Activated naive CD8-positive, alpha-beta T cell (primary cell): ENCODE results near the gene GPC4.

ENCODE experiments used
- H3K27ac Mint-ChIP-seq: one replicate; pipeline ENCODE4 v1.8.0; 2021; ENCODE audit warnings: mixed read lengths
- H3K27me3 Mint-ChIP-seq: one replicate; pipeline ENCODE4 v1.8.0; 2021; ENCODE audit warnings: mixed read lengths
- H3K36me3 Mint-ChIP-seq: one replicate; pipeline ENCODE4 v1.8.0; 2021; ENCODE audit warnings: mixed read lengths
- H3K4me1 Mint-ChIP-seq: one replicate; pipeline ENCODE4 v1.8.0; 2021; ENCODE audit warnings: low read depth, mixed read lengths
- H3K4me3 Mint-ChIP-seq: one replicate; pipeline ENCODE4 v1.8.0; 2021; ENCODE audit warnings: mild to moderate bottlenecking, mixed read lengths
- H3K9me3 Mint-ChIP-seq: one replicate; pipeline ENCODE4 v1.8.0; 2021; ENCODE audit warnings: low read depth, mixed read lengths

The GPC4 gene

GRCh38 chrX:133273180-133273579 lies 142.1 kb downstream of the GPC4 start:
- no peaks in the 10 kb centered on the region for H3K4me1 Mint-ChIP-seq

GRCh38 chrX:133269168-133269567 lies 146.1 kb downstream of the GPC4 start:
- H3K36me3 Mint-ChIP-seq, result no peaks in the 10 kb centered on the region

More at GRCh38 chrX:133273180-133273579, 142.1 kb downstream of the GPC4 start:
- Mint-ChIP-seq H3K27me3 (peaks cover 2% of the 10 kb centered on the region), H3K27ac (no peak overlapping the region), H3K36me3 (no peaks in the 10 kb centered on the region), H3K9me3 (no peaks in the 10 kb centered on the region), H3K4me3 (no peak overlapping the region)

GRCh38 chrX:133267621-133268020 lies 147.7 kb downstream of the GPC4 start:
- no peaks in the 10 kb centered on the region for H3K4me1 Mint-ChIP-seq
- H3K27ac Mint-ChIP-seq, result no peak overlapping the region
- no peaks in the 10 kb centered on the region for H3K9me3 Mint-ChIP-seq
- H3K4me3 Mint-ChIP-seq, result no peak overlapping the region
- no peaks in the 10 kb centered on the region for H3K36me3 Mint-ChIP-seq
- H3K27me3 Mint-ChIP-seq, result peaks cover 2% of the 10 kb centered on the region

More at GRCh38 chrX:133269168-133269567, 146.1 kb downstream of the GPC4 start:
- H3K4me1 Mint-ChIP-seq, result no peaks in the 10 kb centered on the region
- H3K27ac Mint-ChIP-seq, result no peak overlapping the region
- H3K4me3 Mint-ChIP-seq, result no peak overlapping the region
- no peaks in the 10 kb centered on the region for H3K9me3 Mint-ChIP-seq
- H3K27me3 Mint-ChIP-seq, result peaks cover 2% of the 10 kb centered on the region

- Mint-ChIP-seq H3K27ac (no peak overlapping the region), H3K4me1 (no peaks in the 10 kb centered on the region), H3K4me3 (no peak overlapping the region), H3K9me3 (no peaks in the 10 kb centered on the region), H3K36me3 (no peaks in the 10 kb centered on the region), H3K27me3 (peaks cover 2% of the 10 kb centered on the region)
These were observed 150.0 kb downstream of the GPC4 start for GRCh38 chrX:133265331-133265730.

GRCh38 chrX:133258481-133258880 lies 156.8 kb downstream of the GPC4 start:
- Mint-ChIP-seq H3K27ac (no peak overlapping the region), H3K36me3 (no peaks in the 10 kb centered on the region), H3K9me3 (no peaks in the 10 kb centered on the region), H3K4me3 (no peak overlapping the region), H3K27me3 (no peaks in the 10 kb centered on the region), H3K4me1 (no peaks in the 10 kb centered on the region)

GRCh38 chrX:133254666-133255065 lies 160.6 kb downstream of the GPC4 start:
- Mint-ChIP-seq H3K4me1 (no peaks in the 10 kb centered on the region), H3K4me3 (no peak overlapping the region), H3K27me3 (no peaks in the 10 kb centered on the region), H3K27ac (no peak overlapping the region), H3K9me3 (no peaks in the 10 kb centered on the region), H3K36me3 (no peaks in the 10 kb centered on the region)

- no peaks in the 10 kb centered on the region for H3K27me3 Mint-ChIP-seq
- H3K9me3 Mint-ChIP-seq, result no peaks in the 10 kb centered on the region
- no peaks in the 10 kb centered on the region for H3K4me1 Mint-ChIP-seq
- peaks cover 2% of the 10 kb centered on the region for H3K36me3 Mint-ChIP-seq
- no peak overlapping the region for H3K4me3 Mint-ChIP-seq
- no peak overlapping the region for H3K27ac Mint-ChIP-seq
These were observed 164.1 kb downstream of the GPC4 start for GRCh38 chrX:133251204-133251603.

GRCh38 chrX:133250184-133251100 lies 164.8 kb downstream of the GPC4 start:
- no peaks in the 10 kb centered on the region for H3K4me1 Mint-ChIP-seq
- H3K27me3 Mint-ChIP-seq, result no peaks in the 10 kb centered on the region
- H3K36me3 Mint-ChIP-seq, result peaks cover 2% of the 10 kb centered on the region
- H3K9me3 Mint-ChIP-seq, result no peaks in the 10 kb centered on the region
- H3K27ac Mint-ChIP-seq, result no peak overlapping the region
- H3K4me3 Mint-ChIP-seq, result no peak overlapping the region
